Measurements from ENCODE around the gene GRHPR. TPM values are rescaled to one million over a fixed set of nuclear protein-coding genes. Genes with fewer than 3 reads are reported as not detected.

Gene GRHPR
- total RNA-seq, 4 donors from 2014 or later, result 132 to 156 (median 141) TPM

DNA sequence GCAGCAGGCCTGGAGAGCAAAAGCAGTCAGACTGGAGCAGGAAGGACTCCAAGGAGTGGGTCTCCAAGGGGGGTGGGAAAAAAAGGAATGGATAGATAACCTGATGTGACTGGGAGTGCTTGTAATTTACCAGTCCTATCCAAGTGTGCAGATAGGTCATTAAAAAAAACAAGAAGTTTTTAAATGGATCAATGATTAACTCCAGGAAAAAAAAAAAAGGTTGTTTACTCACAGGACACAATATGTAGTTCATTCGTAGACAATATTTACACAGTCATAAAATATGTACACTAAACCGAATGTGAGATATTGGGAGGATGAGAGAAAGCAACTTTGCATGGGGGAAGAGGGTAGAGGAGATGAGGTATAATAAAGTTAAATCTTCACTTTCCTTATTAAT, 22.4 kb downstream of the GRHPR start:
- no peak for DNase-seq (ENCODE audit: low spot score in 2 of 2)
- Histone ChIP-seq H3K4me1 (no peaks in the 10 kb centered on the region), H3K36me3 (peaks cover 35% of the 10 kb centered on the region), H3K27me3 (no peaks in the 10 kb centered on the region), H3K4me3 (no peak overlapping the region), H3K9me3 (no peaks in the 10 kb centered on the region), H3K27ac (no peak overlapping the region)
- no peak for TF ChIP-seq POLR2A (IDR thresholded peaks at IDR 0.05)
- TF ChIP-seq, protein P1, sequence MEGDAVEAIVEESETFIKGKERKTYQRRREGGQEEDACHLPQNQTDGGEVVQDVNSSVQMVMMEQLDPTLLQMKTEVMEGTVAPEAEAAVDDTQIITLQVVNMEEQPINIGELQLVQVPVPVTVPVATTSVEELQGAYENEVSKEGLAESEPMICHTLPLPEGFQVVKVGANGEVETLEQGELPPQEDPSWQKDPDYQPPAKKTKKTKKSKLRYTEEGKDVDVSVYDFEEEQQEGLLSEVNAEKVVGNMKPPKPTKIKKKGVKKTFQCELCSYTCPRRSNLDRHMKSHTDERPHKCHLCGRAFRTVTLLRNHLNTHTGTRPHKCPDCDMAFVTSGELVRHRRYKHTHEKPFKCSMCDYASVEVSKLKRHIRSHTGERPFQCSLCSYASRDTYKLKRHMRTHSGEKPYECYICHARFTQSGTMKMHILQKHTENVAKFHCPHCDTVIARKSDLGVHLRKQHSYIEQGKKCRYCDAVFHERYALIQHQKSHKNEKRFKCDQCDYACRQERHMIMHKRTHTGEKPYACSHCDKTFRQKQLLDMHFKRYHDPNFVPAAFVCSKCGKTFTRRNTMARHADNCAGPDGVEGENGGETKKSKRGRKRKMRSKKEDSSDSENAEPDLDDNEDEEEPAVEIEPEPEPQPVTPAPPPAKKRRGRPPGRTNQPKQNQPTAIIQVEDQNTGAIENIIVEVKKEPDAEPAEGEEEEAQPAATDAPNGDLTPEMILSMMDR (IDR thresholded peaks at IDR 0.05), result no peak
- no peak for TF ChIP-seq POLR2AphosphoS5 (IDR thresholded peaks at IDR 0.05)
- no peak for TF ChIP-seq EP300 (IDR thresholded peaks at IDR 0.05)
- WGBS, result 76% methylated on average over 2 of the region's 2 CpGs

DNA sequence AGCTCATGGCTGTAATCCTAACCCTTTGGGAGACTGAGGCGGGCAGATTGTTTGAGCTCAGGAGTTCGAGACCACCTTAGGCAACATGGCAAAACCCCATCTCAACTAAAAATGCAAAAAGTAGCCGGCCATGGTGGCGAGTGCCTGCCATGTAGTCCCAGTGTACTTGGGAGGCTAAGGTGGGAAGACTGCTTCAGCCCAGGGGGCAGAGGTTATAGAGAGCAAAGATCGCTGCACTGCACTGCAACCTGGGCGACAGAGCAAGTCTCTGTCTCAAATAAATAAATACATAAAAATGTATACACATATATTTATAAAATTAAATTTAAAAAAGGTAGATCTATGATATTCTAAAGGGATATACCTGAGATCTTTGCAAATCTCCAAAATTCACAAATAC, 23.3 kb downstream of the GRHPR start:
- TF ChIP-seq POLR2AphosphoS5 (IDR thresholded peaks at IDR 0.05) (no peak), EP300 (IDR thresholded peaks at IDR 0.05) (no peak), POLR2A (IDR thresholded peaks at IDR 0.05) (no peak)
- TF ChIP-seq, protein P1 (IDR thresholded peaks at IDR 0.05), result no peak
- peaks cover 26% of the 10 kb centered on the region for H3K36me3 ChIP-seq
- H3K4me1 ChIP-seq, result no peaks in the 10 kb centered on the region
- DNase-seq (ENCODE audit: low spot score in 2 of 2), result no peak
- WGBS, result 98% methylated on average over 6 of the region's 6 CpGs
- no peaks in the 10 kb centered on the region for H3K9me3 ChIP-seq
- no peak overlapping the region for H3K27ac ChIP-seq
- no peak overlapping the region for H3K4me3 ChIP-seq
- H3K27me3 ChIP-seq, result no peaks in the 10 kb centered on the region

DNA sequence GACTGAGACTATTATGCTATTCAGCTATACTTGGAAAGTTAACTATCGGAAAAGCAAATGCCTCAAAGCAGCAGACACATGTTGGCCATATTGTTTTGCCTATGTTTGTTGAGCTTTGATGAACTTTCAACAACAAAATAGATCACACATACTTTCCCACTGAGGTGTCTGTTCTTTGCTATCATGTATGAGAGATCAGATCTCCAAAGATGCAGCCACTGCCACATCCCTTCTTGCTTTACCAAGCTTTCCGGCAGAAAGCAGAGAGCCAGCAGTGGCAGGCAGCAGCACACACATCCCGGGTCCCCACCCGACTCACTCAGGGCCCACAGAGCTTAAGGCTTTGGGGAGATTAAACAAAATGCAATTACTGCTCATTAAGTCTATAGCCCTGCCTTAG, 23.9 kb downstream of the GRHPR start:
- H3K4me1 ChIP-seq, result no peaks in the 10 kb centered on the region
- TF ChIP-seq EP300 (IDR thresholded peaks at IDR 0.05), result no peak
- TF ChIP-seq POLR2AphosphoS5 (IDR thresholded peaks at IDR 0.05), result no peak
- TF ChIP-seq POLR2A (IDR thresholded peaks at IDR 0.05), result no peak
- TF ChIP-seq, protein P1 (IDR thresholded peaks at IDR 0.05), result no peak
- DNase-seq (ENCODE audit: low spot score in 2 of 2), result no peak
- no peaks in the 10 kb centered on the region for H3K9me3 ChIP-seq
- no peak overlapping the region for H3K4me3 ChIP-seq
- no peak overlapping the region for H3K27ac ChIP-seq
- H3K36me3 ChIP-seq, result peaks cover 20% of the 10 kb centered on the region
- H3K27me3 ChIP-seq, result no peaks in the 10 kb centered on the region
- WGBS, result 42% methylated on average over 4 of the region's 4 CpGs

DNA sequence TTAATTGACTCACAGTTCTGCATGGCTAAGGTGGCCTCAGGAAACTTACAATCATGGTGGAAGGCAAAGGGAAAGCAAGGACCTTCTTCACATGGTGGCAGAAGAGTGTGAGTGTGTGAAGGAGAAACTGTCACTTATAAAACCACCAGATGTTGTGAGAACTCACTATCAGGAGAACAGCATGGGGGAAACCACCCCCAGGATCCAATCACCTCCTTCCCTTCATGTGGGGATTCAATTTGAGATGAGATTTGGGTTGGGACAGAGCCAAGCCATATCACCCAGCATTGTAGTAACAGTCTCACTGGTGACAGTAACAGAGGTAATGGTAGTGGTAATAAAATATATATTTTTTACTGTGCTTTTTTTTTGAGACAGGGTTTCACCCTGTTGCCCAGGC, 24.6 kb downstream of the GRHPR start:
- Histone ChIP-seq H3K27ac (no peak overlapping the region), H3K4me1 (peaks cover 3% of the 10 kb centered on the region), H3K4me3 (no peak overlapping the region), H3K36me3 (peaks cover 13% of the 10 kb centered on the region), H3K27me3 (no peaks in the 10 kb centered on the region), H3K9me3 (no peaks in the 10 kb centered on the region)
- no peak for TF ChIP-seq POLR2AphosphoS5 (IDR thresholded peaks at IDR 0.05)
- DNase-seq (ENCODE audit: low spot score in 2 of 2), result no peak

DNA sequence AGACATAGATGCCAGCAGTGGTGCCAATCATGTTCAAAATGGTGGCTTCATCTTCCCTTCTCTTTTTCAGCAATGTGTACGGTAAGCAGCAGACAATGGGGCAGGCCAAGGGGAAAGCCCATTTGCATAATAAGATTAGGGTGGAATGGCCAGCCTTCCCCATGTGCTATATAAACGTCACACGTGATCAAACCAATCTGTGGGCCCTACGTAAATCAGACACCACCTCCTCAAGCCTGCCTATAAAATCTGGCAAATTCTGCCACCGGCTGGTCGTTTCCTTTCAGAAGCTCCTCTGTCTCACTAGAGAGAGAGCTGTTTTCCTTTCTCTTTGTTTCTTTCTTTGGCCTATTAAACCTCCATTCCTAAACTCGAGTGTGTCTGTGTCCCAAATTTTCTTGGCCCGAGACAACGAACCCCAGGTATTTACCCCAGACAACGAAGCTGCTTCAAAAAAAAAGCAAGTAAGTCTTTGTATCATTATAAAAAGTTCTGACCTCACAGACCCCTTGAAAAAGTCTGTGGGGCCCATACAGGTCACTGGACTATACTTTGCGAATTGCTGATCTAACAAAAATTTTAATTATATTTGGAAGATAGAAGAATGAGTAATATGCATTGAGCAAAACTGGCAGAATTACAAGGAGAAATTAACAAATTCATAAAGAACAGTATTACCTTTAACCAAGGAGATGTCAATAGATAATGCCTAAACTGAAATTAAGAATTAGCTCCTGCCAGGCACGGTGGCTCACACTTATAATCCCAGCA, 27.6 kb downstream of the GRHPR start:
- no peak overlapping the region for H3K4me3 ChIP-seq
- H3K9me3 ChIP-seq, result no peaks in the 10 kb centered on the region
- H3K36me3 ChIP-seq, result peaks cover 14% of the 10 kb centered on the region
- no peaks in the 10 kb centered on the region for H3K27me3 ChIP-seq
- no peak overlapping the region for H3K27ac ChIP-seq
- H3K4me1 ChIP-seq, result peaks cover 29% of the 10 kb centered on the region
- DNase-seq (ENCODE audit: low spot score in 2 of 2), result no peak
- 81% methylated on average over 12 of the region's 12 CpGs for WGBS
- no peak for TF ChIP-seq POLR2A (IDR thresholded peaks at IDR 0.05)
- TF ChIP-seq, protein P1 (IDR thresholded peaks at IDR 0.05), result no peak
- no peak for TF ChIP-seq POLR2AphosphoS5 (IDR thresholded peaks at IDR 0.05)
- TF ChIP-seq EP300 (IDR thresholded peaks at IDR 0.05), result no peak

Measured in suprapubic skin (tissue), 4 donors.